ENCODE results near the gene CCDC74A.
"Not testable (repeated sequence)": the region's sequence is repeated elsewhere in the genome, so short reads cannot be mapped to it uniquely, and the experiment has no call there.

CCDC74A gene

DNA sequence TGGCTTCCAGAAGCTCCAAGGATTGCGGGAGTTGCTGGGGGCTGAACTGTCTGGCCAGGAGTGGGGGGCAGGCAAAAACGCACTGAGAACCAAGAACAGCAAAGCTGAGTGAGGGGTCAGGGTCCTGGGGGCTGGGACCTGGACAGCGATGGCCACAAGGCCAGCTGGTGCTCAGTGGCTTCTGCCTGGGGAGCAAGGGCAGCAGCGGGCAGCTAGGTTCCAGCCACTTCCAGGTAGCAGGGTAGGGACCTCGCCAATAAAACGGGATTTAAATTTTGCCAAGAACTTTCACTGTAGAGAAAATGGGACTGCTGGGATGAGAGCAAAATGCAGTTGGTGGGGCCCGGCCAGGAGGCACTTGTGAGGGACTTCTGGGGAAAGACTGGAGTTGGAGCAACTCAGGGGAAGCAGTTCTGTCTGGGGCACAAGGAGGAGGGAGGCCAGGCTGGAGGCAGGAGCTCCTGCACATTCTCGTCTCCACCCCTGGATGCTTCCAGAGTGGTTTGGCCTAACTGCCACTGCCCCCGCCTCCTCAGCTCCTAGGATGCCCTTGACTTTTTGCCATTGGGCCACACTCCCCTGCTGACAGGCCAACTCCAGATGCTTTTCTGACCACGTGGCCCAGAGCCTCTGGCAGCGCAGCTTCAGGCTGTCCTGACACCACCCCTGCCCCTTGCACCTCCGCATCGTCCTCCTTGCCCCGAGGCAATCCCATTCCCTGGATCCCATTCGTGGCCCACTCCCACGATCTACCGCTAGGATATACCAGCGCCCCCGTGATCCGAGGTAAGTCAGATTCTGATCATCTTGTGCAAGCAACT is 5.5 kb upstream of the CCDC74A start:
- no peak for DNase-seq (ENCODE audit: low read depth)
- no peak overlapping the region for H3K4me3 ChIP-seq (ENCODE audit: low read depth, low read length)
- TF ChIP-seq CTCF (IDR thresholded peaks at IDR 0.05; ENCODE audit: low read depth, low read length, missing control alignments) = no peak

- not testable (repeated sequence) for DNase-seq (ENCODE audit: low read depth); H3K4me3 ChIP-seq (ENCODE audit: low read depth, low read length)
Measured at GRCh38 chr2:131525256-131525655, 2.4 kb upstream of the CCDC74A start.

- peak overlapping the region; percentile 68 for H3K4me3 ChIP-seq (ENCODE audit: low read depth, low read length)
- DNase-seq (ENCODE audit: low read depth) = peak; percentile 57
Measured at GRCh38 chr2:131528981-131529863, 1.5 kb downstream of the CCDC74A start.

DNA sequence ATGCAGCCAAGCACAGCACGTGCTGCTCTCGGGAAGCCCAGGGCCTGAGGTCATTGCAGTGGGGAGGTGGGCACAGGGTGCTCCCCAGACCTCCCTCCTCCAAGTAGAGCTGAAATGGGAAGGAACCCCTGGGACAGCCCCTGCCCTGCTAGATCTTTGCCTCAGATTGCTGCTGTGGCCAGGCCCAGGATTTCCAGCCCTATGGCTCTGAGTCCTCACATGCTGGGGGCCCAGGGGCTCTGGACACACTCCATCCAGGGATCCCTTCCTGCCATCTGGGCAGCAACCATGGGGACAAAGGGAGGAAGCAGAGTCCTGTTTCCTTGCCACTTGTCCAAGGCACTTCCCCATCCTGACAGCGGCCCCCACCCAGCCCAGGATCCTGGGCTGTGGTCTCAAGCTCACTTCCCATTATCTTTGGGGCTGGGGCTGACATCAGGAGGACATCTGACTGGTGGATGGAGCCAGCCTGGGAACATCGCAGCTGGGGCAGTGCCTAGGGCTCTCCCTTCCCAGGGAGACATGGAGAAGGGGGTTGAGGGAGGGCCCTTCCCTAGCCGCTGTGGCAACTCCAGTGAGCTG is 2.3 kb downstream of the CCDC74A start:
- DNase-seq (ENCODE audit: low read depth) = not testable (repeated sequence)
- peak overlapping the region; percentile 68 for H3K4me3 ChIP-seq (ENCODE audit: low read depth, low read length)

DNA sequence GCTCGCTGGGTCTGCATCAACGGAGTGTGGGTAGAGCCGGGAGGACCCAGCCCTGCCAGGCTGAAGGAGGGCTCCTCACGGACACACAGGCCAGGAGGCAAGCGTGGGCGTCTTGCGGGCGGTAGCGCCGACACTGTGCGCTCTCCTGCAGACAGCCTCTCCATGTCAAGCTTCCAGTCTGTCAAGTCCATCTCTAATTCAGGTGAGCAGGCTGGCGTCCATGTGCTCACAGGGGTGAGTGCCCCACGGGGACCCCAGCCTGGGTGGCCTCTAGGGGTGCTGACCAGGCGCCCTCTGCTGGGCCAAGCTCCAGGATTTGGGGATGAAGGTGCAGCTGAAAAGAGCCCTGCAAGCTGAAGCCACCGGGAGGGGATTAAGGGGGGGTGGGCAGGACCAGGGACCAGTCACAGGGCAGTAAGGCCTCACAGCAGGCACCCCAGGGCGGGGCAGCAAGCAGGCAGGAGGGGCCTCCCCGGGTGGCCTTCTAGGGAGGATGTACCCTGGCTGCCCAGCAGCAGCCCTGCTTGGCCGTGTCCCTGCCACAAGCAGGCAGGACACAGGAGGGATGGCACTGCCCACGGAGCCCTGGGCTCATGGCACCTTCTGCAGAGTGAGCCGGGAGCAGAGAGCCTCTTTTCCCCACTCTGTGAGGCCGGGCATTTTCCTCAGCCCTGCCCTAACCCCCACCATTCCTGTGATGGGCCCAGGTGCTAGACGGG is 3.1 kb downstream of the CCDC74A start:
- peak overlapping the region; percentile 2 for H3K4me3 ChIP-seq (ENCODE audit: low read depth, low read length)
- not testable (repeated sequence) for DNase-seq (ENCODE audit: low read depth)
- peak; percentile 17 for TF ChIP-seq CTCF (IDR thresholded peaks at IDR 0.05; ENCODE audit: low read depth, low read length, missing control alignments)

DNA sequence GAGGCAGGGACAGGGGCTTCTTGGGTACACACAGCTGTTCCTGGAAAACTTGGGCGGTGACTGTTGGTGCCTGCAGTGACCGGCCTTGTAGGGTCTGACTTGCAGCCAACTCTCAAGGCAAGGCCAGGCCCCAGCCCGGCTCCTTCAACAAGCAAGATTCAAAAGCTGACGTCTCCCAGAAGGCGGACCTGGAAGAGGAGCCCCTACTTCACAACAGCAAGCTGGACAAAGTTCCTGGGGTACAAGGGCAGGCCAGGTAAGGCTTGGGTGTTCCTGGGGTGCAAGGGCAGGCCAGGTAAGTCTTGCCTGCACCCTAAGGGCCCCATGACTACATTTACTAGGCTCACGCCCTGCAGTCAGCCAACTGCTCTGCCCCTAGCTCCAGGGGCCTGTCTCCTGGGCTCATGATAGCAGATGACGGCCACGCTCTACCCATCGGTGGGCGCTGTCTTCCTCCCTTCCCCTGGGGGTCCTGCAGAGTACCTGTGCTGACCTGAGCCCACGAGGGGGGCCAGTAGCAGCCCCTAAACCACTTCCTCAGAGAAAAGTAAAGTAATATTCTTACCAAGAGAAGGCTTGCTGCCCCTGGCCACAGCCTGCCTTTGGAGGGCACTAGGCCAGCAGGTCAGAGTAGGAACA is 4.0 kb downstream of the CCDC74A start:
- DNase-seq (ENCODE audit: low read depth) = not testable (repeated sequence)

DNA sequence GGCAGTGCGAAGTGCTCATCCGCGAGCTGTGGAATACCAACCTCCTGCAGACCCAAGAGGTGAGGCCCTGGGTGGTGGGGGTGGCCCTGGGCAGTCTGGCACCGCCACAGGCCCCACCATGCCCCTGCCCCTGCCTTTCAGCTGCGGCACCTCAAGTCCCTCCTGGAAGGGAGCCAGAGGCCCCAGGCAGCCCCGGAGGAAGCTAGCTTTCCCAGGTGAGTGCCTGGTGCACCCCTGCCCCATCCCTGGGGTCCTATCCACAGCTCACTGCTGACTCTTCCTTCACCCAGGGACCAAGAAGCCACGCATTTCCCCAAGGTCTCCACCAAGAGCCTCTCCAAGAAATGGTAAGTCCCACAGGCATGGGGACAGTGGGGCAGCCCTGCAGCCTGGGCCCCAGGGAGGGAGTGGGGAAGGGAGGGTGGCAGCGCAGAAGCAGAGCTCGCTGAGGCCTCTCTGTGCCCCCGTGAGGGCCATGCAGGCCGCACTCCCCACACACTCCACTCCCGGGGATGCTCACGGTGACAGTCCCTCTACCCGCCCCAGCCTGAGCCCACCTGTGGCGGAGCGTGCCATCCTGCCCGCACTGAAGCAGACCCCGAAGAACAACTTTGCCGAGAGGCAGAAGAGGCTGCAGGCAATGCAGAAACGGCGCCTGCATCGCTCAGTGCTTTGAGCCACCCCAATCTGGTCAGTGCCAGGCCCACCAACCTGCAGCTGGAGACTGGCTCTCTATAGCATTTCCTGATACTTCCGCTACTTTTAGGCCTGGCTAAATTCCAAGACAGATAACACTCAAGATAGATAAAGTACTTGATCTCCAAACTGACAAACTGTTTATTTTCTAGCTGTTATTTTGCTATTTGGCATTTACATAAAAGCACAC is 5.3 kb downstream of the CCDC74A start:
- not testable (repeated sequence) for DNase-seq (ENCODE audit: low read depth); H3K4me3 ChIP-seq (ENCODE audit: low read depth, low read length)

More for the DNA sequence above, 4.0 kb downstream of the CCDC74A start:
- not testable (repeated sequence) for H3K4me3 ChIP-seq (ENCODE audit: low read depth, low read length)

DNA sequence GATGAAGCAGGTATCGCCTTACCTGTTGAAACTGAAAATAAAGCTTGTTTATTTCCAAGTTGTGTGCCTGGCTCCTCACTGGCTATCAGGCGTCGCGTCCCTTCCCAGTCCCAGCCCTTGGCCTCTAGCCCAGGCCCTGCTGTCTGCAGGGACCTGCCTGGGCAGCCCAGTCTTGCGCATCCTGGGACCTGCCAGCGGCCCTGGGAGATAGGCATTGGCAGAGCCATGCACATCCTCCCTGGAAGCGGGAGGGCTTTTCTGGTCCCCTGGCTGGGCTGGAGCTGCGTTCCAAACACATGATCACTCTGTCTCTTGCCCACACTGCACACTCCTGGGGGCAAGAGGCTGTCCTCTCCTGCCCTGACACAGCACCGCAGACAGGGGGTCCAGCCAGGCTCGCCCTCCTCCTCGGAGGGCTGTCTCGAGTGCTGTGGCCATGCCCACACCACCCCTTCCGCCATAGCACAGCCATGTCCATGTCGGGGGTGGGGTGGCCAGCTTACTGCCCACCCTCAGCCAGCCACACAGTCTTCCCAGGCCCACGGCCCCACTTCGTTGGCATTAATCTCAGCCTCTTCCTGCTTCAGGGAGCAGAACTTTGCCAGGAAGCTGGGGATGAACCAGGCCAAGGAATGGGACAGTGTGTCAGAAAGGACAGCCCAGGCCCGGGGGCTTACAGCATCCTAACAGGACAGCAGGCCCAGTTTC is 6.1 kb downstream of the CCDC74A start:
- H3K4me3 ChIP-seq (ENCODE audit: low read depth, low read length); DNase-seq (ENCODE audit: low read depth): not testable (repeated sequence)

- DNase-seq (ENCODE audit: low read depth); H3K4me3 ChIP-seq (ENCODE audit: low read depth, low read length): not testable (repeated sequence)
Measured at GRCh38 chr2:131534317-131534672, 6.6 kb downstream of the CCDC74A start.

DNA sequence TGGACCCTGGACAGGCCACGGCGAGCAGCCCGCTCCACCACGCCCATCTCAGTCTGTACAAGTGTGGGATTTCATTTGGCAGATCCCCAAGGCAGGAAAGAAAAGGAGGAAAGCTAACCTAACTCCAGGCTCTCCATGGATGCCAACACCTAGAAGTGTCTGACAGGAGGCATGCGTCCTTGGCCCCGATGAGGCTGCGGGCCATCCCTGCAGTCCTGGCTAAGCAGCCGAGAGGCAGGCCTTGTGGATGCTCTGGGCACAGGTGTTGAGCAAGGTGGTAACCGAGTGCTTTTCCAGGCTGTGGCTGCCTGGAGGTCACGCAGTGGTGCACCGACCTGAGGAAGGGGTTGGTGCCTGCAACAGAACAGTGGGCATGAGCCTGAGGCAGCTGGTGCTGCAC is 7.3 kb downstream of the CCDC74A start:
- not testable (repeated sequence) for DNase-seq (ENCODE audit: low read depth); H3K4me3 ChIP-seq (ENCODE audit: low read depth, low read length)
